ENCODE data around the gene PRKAR1B. TPM values are rescaled to one million over a fixed set of nuclear protein-coding genes. Genes with fewer than 3 reads are reported as not detected.
A peak's percentile ranks its signal among the peaks of the same experiment; 100 is the strongest.
"Not testable (repeated sequence)": the region's sequence is repeated elsewhere in the genome, so short reads cannot be mapped to it uniquely, and the experiment has no call there.

PRKAR1B gene
- polyA plus RNA-seq, 4 donors = 20.4 to 46.0 (median 38.7) TPM

GRCh38 chr7:566100-566499, 161.0 kb downstream of the PRKAR1B start:
- no peak for DNase-seq (ENCODE audit: low read depth in 4 of 4, low spot score in 3 of 4)

GRCh38 chr7:564176-564865, 162.8 kb downstream of the PRKAR1B start:
- no peak for DNase-seq (ENCODE audit: low read depth in 4 of 4, low spot score in 3 of 4)

GRCh38 chr7:563629-564170, 163.4 kb downstream of the PRKAR1B start:
- no peak for DNase-seq (ENCODE audit: low read depth in 4 of 4, low spot score in 3 of 4)

GRCh38 chr7:562789-563628, 164.1 kb downstream of the PRKAR1B start:
- DNase-seq (ENCODE audit: low read depth in 4 of 4, low spot score in 3 of 4) = no peak

DNA sequence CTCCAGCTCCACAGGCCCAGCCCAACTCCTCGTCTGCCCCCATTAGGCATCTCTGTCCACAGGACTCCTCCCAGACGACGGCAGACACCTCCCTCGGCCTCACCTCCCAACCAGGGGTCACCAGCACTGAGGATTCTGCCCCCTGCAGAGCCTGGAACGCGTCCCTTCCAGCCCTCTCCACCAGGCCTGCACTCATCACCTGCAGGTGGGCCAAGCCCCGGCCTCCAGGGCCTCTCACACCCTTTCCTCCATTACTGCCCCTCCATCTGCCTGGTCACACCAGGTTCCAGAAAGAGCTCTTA, 164.8 kb downstream of the PRKAR1B start:
- no peak for DNase-seq (ENCODE audit: low read depth in 4 of 4, low spot score in 3 of 4)

DNA sequence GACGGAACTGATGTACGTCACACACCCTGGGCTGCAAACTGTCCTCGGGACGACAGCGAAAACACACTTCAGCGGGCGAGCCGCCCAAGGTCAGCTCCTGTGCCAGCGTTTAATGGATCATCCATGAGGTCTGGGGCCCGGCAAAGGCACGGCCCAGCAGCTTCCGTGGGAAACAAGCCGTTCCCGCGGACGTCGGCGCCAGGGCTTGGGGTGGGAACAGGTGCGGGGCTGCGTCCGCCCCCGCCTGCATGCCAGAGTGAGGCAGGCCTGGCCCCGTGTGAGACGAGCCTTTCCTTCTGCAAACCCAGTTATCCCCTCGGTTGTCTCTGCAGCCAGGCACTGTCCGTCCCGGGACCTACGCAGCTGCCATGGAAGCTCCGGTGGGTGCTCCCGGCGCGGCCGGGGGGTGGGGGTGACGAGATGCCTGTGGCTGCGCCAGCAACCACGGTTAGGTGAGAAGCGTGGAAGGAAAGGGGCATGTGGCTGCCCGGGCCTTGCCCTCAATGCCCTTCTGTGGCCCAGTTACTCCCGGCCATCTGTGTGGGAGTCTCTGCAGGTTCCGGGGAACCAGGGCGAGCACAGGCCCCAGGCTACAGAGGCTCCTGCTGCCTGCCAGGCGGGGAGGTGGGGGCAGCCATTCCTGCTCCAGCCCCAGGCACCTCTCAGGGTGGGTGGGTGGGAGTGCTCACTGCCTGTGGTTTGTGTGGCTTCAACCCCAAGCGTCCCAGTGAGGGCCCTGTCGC, 165.3 kb downstream of the PRKAR1B start:
- DNase-seq (ENCODE audit: low read depth in 4 of 4, low spot score in 3 of 4) = peak in 1 of 4 donors; percentile 68

DNA sequence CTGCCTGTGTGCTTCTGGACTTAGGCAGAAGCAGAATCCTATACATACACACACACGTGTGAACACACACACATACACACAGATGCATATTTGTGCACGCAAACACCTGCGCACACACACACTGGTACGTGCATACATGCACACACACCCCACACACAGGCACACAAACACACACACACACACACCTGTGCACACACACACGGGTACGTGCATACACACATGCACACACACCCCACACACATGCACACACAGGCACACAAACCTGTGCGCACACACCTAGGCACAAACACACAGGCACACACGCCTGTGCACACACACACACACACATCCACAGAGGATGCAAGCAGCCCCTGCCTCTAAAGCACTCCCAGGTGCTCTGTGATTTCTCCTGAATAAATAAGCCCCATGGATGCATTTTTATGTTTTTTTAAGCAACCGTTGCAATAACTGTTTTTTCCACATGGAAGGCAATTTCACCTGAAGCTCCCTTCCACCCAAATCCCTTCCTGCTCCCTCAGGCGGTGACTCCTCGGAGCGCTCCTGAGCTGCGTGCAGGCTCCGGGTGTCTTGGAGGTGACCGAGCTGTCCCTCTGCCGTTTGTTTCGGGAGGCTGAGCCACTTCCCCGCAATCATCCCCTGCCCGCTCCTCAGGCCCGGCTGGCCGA, 166.0 kb downstream of the PRKAR1B start:
- no peak for DNase-seq (ENCODE audit: low read depth in 4 of 4, low spot score in 3 of 4)

DNA sequence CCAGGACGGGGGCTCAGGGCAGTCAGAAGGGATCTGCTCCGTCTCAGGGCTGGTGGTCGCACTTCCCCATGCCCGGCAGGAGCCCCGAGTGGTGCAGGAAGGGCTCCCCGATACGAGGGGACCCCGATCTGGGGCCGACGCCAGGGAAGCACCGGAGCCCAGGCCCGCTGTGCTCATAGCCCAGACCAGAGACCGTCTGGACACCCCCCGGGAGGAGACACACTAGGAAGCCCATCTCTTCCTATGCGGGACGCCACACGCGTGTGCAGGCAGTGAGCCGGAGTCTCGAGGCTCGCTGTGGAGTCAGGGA, 167.7 kb downstream of the PRKAR1B start:
- DNase-seq (ENCODE audit: low read depth in 4 of 4, low spot score in 3 of 4) = no peak

DNA sequence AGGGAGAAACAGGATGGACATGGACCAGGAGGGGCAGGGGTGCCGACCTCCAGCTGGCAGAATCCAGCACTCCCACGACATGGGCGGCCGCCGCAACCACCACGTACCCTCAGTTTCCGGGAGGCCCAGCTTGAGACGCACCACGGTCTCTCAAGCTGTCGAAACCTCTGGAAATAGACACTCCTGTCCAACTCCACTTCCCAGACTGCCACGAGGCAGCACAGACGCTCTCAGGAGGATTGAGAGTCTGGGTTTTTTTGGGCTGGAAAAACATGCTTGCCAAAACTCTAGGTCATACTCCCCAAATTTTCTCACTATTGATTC, 169.6 kb downstream of the PRKAR1B start:
- no peak for DNase-seq (ENCODE audit: low read depth in 4 of 4, low spot score in 3 of 4)

- DNase-seq (ENCODE audit: low read depth in 4 of 4, low spot score in 3 of 4) = no peak
Observed at GRCh38 chr7:556837-557557, 170.1 kb downstream of the PRKAR1B start.

- DNase-seq (ENCODE audit: low read depth in 4 of 4, low spot score in 3 of 4) = no peak
Observed at GRCh38 chr7:556291-556826, 170.7 kb downstream of the PRKAR1B start.

GRCh38 chr7:555551-556160, 171.4 kb downstream of the PRKAR1B start:
- no peak for DNase-seq (ENCODE audit: low read depth in 4 of 4, low spot score in 3 of 4)

DNA sequence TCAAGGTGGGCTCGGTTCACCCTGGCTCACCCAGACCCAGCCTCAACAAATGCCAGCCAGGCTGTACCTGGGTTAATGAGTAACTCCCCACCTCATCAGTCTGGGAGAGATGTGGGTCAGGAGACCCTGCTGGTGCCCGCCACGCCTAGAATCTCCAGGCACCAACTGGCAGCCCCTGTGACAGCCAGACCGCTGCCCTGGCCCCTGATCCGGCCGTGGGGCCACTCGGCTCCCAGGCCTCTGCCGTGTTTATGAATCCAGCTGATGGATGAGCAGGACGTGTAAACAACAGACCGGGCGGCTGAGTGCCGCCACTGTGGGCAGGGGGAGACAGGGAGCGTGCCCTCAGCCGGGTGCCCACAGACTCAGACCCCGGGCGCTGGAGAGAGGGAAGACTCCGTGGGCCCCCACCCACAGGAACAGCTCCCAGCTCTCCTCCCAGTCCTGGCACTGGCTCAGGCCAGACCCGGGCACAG, 173.4 kb downstream of the PRKAR1B start:
- peak in 1 of 4 donors; percentile 64 for DNase-seq (ENCODE audit: low read depth in 4 of 4, low spot score in 3 of 4)

DNA sequence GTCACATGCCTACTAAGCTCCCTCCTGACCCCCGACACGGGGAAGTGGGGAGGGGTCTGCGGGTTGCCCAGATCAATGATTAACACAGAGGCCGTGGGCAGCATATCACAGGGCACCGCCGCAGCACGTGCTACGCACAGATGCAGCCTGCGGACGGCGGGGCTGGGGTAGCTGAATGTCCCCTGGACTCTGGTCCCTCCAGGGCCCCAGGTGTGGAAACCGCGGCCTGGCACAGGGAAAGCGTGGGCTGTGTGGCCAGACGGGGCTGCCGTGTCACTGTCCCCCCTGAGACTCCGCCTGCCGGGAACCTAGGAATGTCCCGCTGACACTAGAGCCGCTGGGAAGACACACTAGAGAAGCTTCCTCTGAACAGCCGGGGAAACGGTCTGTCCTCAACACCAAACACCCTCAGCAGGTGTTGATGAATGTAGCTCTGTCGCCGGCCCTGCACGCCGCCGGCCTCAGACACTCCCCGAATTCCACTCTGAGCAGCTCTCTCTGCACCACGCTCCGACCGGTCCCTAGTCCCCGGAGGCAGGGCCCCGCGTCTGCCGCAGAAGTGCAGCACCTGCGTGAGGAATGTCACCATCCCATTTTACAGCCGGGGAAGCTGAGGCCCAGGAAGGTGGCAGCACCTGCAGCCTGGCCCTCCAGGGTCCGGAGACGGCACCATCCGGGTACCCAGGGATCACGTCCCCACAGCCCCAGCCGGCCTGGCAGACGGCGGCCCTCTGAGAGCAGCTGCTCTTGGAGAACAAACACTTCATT, 174.0 kb downstream of the PRKAR1B start:
- DNase-seq (ENCODE audit: low read depth in 4 of 4, low spot score in 3 of 4) = peak in 1 of 4 donors; percentile 56

DNA sequence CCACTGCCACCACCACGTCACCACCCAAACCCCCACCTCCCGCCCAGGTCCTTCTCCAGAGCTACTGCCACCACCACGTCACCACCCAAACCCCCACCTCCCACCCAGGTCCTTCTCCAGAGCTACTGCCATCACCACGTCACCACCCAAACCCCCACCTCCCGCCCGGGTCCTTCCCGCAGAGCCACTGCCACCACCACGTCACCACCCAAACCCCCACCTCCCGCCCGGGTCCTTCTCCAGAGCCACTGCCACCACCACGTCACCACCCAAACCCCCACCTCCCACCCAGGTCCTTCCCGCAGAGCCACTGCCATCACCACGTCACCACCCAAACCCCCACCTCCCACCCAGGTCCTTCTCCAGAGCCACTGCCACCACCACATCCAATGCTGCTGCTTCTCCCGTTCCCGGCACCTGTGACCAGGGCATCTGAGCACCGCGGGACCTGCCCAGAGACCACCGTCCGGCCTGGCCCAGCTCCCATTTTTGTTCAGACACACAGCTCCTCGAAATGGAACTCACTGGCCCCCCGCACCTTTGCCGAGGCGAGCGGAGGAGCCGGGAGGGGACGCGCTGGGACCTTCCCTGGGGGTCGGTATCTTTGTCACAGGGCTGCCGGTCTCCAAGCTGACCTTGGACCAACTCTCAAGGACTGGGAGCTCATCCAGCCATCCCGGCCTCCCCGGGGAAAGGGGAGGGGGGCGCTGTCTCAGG, 174.8 kb downstream of the PRKAR1B start:
- not testable (repeated sequence) for DNase-seq (ENCODE audit: low read depth in 4 of 4, low spot score in 3 of 4)

DNA sequence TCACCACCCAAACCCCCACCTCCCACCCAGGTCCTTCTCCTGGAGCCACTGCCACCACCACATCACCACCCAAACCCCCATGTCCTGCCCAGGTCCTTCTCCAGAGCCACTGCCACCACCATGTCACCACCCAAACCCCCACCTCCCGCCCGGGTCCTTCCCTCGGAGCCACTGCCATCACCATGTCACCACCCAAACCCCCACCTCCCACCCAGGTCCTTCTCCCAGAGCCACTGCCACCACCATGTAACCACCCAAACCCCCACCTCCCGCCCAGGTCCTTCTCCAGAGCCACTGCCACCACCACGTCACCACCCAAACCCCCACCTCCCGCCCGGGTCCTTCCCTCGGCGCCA, 175.5 kb downstream of the PRKAR1B start:
- DNase-seq (ENCODE audit: low read depth in 4 of 4, low spot score in 3 of 4) = not testable (repeated sequence)

GRCh38 chr7:550881-551614, 176.0 kb downstream of the PRKAR1B start:
- no peak for DNase-seq (ENCODE audit: low read depth in 4 of 4, low spot score in 3 of 4)

All from left renal pelvis (tissue), 4 donors.